Measurements from ENCODE around the gene DPH6.
"Not testable (repeated sequence)": the region's sequence is repeated elsewhere in the genome, so short reads cannot be mapped to it uniquely, and the experiment has no call there.

The DPH6 gene

DNA sequence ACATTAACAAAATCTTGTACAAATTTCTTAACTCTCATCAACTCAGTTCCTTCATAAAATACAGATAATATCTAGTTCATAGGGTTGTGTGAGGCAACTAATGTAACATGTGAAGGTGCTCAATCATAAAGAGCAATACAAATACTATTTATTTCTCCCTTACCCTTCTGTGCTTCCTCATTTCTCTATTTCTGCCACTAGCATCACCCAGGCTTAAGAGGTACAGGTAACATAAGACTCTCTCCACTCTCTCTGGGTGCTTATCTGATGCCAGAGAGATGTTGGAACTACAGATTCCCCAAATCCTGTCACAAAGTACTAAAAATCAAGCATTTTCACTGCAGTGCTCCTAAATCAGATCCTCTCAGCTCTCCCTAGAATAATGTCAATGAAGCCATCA, 74.9 kb downstream of the DPH6 start:
- in situ Hi-C loops (cut with HindIII; ENCODE audit: low pct_unique_long_range_greater_than_20kb, low sequenced_read_pairs) = no loop called here
- no peak for TF ChIP-seq JUND (IDR thresholded peaks at IDR 0.05; ENCODE audit: low read depth)

DNA sequence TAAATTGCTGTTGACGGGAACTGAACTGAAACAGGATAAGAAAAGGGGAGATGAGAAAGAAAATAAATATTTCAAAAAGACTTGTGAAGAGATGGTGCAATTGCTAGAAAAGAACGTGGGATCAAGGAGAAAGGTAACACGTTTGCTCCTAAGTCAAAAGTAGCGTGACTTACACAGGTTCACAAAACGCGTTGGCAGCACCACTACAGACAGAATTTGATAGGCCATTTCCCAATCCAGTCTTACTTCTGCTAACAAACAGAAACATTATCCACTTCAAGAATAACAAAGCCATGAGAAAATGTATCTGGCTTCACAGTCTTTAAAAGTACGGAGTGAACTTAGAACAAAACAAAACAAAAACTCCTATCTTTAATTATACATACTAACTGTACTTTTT, 75.5 kb downstream of the DPH6 start:
- no peak for TF ChIP-seq JUND (IDR thresholded peaks at IDR 0.05; ENCODE audit: low read depth)
- DNase-seq (ENCODE audit: low read depth in 1 of 2, low spot score in 1 of 2) = no peak
- in situ Hi-C loops (cut with HindIII; ENCODE audit: low pct_unique_long_range_greater_than_20kb, low sequenced_read_pairs) = no loop called here

More for the DNA sequence above, 74.9 kb downstream of the DPH6 start:
- DNase-seq (ENCODE audit: low read depth in 1 of 2, low spot score in 1 of 2) = no peak

DNA sequence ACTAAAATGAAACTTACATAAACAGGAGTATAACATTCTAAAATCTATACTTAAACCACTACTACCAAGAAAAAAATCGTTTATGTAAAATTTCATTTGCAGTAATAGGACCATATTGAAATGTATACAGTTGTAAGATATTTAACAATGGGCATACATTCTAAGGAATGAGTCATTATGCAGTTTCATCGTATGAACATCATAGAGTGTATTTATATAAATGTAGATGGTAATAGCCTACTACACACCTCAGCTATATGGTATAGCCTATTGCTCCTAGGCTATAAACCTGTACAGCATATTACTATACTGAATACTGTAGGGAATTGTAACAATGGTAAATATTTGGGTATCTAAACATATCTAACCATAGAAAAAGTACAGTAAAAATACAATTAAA, 79.5 kb downstream of the DPH6 start:
- no peak for TF ChIP-seq JUND (IDR thresholded peaks at IDR 0.05; ENCODE audit: low read depth)
- no peak for DNase-seq (ENCODE audit: low read depth in 1 of 2, low spot score in 1 of 2)
- in situ Hi-C loops (cut with HindIII; ENCODE audit: low pct_unique_long_range_greater_than_20kb, low sequenced_read_pairs) = no loop called here

DNA sequence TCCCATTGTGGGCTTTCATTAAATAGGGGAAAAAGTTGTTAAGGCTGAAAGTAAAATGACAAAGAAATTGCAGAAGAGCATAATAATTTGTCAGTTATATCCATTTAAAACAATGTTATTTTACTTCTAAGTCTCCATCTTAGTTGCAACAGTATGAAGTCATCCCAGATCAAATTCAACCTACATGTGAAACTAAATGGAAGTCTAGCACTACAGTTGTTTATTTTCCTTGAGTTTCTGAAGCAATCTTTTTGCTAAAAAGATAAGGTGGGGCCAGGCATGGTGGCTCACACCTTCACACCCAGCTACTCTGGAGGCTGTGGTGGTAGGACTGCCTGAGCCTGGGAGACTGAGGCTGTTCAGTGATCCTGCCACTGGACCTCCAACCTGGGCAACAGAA, 80.2 kb downstream of the DPH6 start:
- in situ Hi-C loops (cut with HindIII; ENCODE audit: low pct_unique_long_range_greater_than_20kb, low sequenced_read_pairs) = no loop called here
- no peak for TF ChIP-seq JUND (IDR thresholded peaks at IDR 0.05; ENCODE audit: low read depth)
- no peak for DNase-seq (ENCODE audit: low read depth in 1 of 2, low spot score in 1 of 2)

DNA sequence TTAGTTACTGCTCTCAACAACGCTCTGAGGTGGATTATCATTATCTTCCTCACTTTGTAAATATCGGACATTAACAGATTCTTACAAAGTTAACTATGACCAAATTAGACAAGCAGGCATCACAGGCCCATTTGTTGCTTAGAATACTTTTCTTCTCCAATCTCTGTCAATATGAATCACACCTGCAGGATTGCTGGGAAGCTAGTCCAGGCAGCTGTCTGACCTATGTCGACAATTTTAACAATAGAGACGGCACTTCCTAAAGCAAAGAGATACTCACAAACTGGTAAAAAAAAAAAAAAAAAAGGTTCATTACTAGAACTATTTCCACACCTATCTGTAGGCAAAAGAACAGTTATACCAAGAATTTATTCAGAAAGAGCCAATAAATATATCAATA, 85.3 kb downstream of the DPH6 start:
- in situ Hi-C loops (cut with HindIII; ENCODE audit: low pct_unique_long_range_greater_than_20kb, low sequenced_read_pairs) = no loop called here
- no peak for TF ChIP-seq JUND (IDR thresholded peaks at IDR 0.05; ENCODE audit: low read depth)
- no peak for DNase-seq (ENCODE audit: low read depth in 1 of 2, low spot score in 1 of 2)

DNA sequence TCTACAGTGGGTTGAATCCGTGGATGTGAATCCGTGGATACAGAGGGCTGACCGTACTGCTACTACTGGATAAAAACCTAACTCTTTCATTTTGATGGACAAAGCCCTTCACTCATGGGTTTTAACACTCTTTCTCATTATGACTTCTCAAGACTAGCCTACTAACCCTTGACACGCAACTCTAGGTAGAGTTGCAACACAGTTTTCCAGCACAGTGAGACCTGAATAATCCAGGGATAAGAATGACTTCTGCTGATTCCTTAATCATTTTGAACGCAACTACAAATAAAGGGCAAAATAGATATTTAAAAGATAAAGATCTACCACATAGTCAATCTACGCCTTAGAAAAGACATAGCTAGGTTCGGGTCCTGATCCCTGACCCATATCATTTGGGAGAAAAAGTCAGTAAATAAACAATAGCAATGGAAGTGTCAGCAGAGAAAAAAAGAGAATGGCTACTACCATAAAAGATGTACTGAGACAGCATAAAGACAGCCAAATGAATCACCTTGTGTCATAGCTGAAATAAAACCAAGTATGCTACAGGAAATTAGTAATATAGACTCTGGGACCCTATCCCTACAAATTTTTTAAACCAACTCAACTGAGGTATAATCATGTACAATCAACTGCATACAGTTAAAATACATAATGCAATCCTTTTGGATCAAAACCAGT, 87.6 kb downstream of the DPH6 start:
- in situ Hi-C loops (cut with HindIII; ENCODE audit: low pct_unique_long_range_greater_than_20kb, low sequenced_read_pairs) = no loop called here
- TF ChIP-seq JUND (IDR thresholded peaks at IDR 0.05; ENCODE audit: low read depth) = no peak
- DNase-seq (ENCODE audit: low read depth in 1 of 2, low spot score in 1 of 2) = no peak

DNA sequence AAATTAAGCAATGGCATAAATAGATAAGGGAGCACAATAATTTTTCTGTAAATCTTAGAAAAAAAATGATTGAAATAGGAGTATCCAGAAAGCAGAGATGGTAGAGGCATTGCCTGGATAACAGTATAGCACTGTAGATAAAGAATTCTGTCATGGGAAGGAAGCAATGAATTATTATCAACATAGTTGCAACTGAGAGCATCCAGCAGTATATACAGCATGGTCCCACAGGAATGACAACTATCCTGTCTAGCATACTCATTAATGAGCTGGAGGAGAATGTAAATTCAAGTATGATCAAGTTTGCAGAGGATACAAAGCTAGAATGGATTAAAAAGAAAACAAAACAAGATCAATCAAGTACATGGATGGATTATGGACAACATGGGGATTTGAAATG, 90.8 kb downstream of the DPH6 start:
- in situ Hi-C loops (cut with HindIII; ENCODE audit: low pct_unique_long_range_greater_than_20kb, low sequenced_read_pairs) = no loop called here
- no peak for TF ChIP-seq JUND (IDR thresholded peaks at IDR 0.05; ENCODE audit: low read depth)
- no peak for DNase-seq (ENCODE audit: low read depth in 1 of 2, low spot score in 1 of 2)

DNA sequence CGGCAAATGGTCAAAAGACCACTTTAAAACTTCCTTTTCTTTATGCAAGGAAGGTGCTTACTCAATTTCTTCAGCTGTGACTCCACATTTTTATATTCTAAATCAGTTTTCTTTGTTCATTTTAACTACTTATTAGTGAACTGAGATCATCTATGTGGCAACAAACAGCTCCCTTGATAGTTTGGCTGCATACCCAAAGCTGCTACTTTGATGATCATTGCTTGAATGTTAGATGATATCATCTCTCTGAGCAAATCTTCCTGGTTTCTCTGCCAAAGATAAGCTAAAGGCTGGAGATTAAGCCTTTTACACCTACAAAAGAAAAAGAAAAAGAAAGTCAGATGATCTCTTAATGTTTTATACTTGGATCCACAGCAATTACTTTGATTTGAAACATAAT, 95.5 kb downstream of the DPH6 start:
- DNase-seq (ENCODE audit: low read depth in 1 of 2, low spot score in 1 of 2) = no peak
- no peak for TF ChIP-seq JUND (IDR thresholded peaks at IDR 0.05; ENCODE audit: low read depth)
- in situ Hi-C loops (cut with HindIII; ENCODE audit: low pct_unique_long_range_greater_than_20kb, low sequenced_read_pairs) = no loop called here

DNA sequence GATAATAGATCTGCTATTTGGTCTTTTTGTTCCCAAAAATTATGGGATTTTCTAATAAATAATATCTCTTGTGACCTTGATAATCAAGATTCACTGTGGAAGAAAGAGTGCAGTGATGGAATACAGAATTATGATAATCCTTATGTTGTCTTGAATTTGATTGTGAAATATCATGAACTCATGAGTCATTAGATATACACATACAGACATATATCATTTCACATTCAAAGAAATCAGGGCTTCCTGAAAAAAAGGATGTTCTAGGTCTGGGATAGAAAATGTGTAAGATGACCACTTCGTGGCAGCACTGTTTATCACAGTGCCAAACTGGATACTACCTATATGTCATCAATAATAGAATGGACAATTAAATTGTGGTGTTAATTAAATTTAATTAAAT, 97.7 kb downstream of the DPH6 start:
- no peak for TF ChIP-seq JUND (IDR thresholded peaks at IDR 0.05; ENCODE audit: low read depth)
- in situ Hi-C loops (cut with HindIII; ENCODE audit: low pct_unique_long_range_greater_than_20kb, low sequenced_read_pairs) = no loop called here
- no peak for DNase-seq (ENCODE audit: low read depth in 1 of 2, low spot score in 1 of 2)

DNA sequence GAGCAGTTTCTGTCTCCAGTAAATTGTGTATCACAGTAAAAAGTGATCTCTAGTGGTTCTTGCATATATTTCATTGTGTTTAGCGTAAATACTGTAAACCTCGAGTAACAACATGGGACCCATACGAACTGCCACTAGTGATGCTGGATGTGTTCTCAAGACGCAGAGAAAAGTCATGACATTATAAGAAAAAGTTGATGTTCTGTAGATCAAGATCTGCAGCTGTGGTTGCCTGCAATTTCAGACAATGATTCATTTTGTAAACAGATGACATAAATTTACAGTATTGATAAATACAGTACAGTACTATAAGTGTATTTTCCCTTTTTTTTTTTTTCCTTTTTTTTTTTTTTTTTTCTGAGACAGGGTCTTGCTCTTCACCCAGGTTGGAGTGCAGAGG, 100.1 kb downstream of the DPH6 start:
- in situ Hi-C loops (cut with HindIII; ENCODE audit: low pct_unique_long_range_greater_than_20kb, low sequenced_read_pairs) = no loop called here
- DNase-seq (ENCODE audit: low read depth in 1 of 2, low spot score in 1 of 2) = no peak
- no peak for TF ChIP-seq JUND (IDR thresholded peaks at IDR 0.05; ENCODE audit: low read depth)

DNA sequence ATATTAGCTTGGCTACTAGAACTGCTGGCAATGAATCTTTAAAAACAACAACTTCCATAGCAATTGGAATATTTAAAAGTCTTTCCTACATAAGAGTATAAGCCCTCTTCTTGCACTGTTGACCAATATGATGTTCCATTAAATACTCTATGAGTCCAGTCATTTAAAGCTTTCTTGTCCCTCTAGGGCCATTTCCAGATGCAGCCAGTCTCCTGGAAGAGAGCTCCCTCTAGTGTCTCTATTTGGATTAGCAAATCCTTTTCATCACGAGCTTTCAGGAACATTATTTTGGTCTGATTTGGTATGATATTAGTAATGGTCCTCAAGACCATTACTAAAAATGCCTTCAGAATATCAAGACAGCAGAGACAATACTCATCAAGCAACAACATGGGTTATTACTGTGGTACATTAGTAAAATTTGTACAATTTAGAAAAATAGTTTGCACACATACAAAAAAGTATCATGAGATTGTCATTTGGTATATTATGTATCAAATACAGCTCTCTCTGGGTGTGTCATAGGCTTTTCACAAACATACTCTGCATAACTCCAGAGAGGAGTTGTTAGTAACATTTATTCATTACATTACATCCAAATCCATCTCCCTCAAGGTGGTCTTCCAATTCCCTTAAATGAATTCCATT, 101.3 kb downstream of the DPH6 start:
- in situ Hi-C loops (cut with HindIII; ENCODE audit: low pct_unique_long_range_greater_than_20kb, low sequenced_read_pairs) = no loop called here
- TF ChIP-seq JUND (IDR thresholded peaks at IDR 0.05; ENCODE audit: low read depth) = no peak
- peak; percentile 18 to 63 for DNase-seq (ENCODE audit: low read depth in 1 of 2, low spot score in 1 of 2)

DNA sequence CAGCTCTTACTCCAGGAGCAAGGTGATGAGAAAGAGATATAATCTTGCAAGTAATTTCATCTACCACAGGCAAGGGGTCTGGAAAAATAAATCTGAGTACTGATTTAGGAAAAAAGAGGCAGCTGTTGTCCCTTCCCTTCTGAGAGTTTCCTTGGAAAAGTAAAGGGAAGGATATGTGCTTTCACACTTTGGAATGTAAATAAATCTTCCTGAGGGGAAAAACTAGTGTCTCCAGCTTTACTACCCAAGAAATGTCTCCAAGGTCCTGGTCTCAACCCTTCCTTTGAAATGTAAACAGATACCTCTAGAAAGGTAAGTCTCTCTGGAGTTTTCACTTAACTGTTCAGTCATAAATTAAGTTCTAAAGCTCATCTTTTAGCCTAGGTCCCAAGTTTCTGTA, 102.6 kb downstream of the DPH6 start:
- in situ Hi-C loops (cut with HindIII; ENCODE audit: low pct_unique_long_range_greater_than_20kb, low sequenced_read_pairs) = no loop called here
- DNase-seq (ENCODE audit: low read depth in 1 of 2, low spot score in 1 of 2) = no peak
- no peak for TF ChIP-seq JUND (IDR thresholded peaks at IDR 0.05; ENCODE audit: low read depth)

DNA sequence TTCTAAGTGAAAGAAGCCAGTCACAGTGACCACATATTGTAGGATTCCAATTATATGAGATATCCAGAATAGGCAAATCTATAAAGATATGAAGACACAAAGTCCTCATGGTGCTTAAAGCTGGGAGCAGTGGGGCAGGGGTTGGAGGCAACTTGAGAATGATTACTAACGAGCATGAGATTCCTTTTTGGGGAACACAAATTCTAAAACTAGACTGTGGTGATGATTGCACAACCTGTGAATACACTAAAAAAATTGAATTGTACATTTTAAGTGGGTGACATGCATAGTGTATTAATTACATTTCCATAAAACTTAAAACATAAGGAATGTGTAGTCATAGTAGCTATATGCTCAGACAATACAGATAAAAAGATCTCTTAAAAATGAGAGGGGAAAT, 103.2 kb downstream of the DPH6 start:
- TF ChIP-seq JUND (IDR thresholded peaks at IDR 0.05; ENCODE audit: low read depth) = no peak
- in situ Hi-C loops (cut with HindIII; ENCODE audit: low pct_unique_long_range_greater_than_20kb, low sequenced_read_pairs) = no loop called here

DNA sequence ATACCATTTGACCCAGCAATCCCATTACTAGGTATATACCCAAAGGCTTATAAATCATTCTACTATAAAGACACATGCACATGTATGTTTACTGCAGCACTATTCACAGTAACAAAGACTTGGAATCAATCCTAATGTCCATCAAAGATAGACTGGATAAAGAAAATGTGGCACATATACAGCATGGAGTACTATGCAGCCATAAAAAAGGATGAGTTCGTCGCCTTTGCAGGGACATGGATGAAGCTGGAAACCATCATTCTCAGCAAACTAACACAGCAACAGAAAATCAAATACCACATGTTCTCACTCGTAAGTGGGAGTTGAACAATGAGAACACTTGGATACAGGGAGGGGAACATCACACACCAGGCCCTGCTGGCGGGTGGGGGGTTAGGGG, 104.7 kb downstream of the DPH6 start:
- in situ Hi-C loops (cut with HindIII; ENCODE audit: low pct_unique_long_range_greater_than_20kb, low sequenced_read_pairs); DNase-seq (ENCODE audit: low read depth in 1 of 2, low spot score in 1 of 2): not testable (repeated sequence)

More for the DNA sequence above, 103.2 kb downstream of the DPH6 start:
- no peak for DNase-seq (ENCODE audit: low read depth in 1 of 2, low spot score in 1 of 2)

Measured in T47D (cell line).